Measurements from ENCODE around the gene PDZRN4. TPM values are rescaled to one million over a fixed set of nuclear protein-coding genes. Genes with fewer than 3 reads are reported as not detected.

The PDZRN4 gene
- total and polyA plus RNA-seq, 2 experiments from 2014 or later, result 0.90 TPM; not detected in 1

DNA sequence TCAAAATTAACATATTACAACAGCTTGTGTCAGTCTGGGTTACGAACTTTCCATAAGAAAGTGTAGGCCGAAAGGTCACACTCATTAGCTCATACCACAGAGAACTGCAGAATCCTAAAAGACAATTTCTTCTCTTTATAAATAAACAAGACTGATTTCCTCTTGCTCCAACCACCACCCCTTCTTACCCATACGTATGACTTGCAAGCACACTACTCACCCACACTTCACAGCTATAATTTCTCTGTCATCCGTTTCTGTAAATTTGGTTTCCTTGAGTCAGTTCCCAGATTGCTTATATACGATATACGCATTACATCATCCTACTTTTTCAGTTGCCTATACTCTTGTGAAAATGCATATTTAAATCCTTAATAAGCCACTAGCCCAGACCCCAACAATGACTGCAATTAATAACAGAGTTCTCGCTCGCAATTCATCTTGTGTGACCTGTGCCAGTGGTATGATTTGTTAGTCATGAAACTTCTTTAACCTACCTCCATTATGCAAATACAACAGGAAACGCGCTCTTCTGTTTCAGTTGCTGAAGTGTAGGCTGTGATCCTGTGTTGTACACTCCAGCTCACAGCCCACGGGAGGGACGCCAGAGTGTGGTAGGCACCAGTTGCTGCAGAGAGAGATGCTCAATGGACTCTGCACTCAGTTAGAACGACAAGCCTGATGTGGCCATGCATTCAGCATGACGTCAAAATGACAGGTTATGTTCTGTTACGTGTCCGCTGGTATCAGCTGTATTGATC lies 417.6 kb downstream of the PDZRN4 start (continued):
- TF ChIP-seq, protein P1, sequence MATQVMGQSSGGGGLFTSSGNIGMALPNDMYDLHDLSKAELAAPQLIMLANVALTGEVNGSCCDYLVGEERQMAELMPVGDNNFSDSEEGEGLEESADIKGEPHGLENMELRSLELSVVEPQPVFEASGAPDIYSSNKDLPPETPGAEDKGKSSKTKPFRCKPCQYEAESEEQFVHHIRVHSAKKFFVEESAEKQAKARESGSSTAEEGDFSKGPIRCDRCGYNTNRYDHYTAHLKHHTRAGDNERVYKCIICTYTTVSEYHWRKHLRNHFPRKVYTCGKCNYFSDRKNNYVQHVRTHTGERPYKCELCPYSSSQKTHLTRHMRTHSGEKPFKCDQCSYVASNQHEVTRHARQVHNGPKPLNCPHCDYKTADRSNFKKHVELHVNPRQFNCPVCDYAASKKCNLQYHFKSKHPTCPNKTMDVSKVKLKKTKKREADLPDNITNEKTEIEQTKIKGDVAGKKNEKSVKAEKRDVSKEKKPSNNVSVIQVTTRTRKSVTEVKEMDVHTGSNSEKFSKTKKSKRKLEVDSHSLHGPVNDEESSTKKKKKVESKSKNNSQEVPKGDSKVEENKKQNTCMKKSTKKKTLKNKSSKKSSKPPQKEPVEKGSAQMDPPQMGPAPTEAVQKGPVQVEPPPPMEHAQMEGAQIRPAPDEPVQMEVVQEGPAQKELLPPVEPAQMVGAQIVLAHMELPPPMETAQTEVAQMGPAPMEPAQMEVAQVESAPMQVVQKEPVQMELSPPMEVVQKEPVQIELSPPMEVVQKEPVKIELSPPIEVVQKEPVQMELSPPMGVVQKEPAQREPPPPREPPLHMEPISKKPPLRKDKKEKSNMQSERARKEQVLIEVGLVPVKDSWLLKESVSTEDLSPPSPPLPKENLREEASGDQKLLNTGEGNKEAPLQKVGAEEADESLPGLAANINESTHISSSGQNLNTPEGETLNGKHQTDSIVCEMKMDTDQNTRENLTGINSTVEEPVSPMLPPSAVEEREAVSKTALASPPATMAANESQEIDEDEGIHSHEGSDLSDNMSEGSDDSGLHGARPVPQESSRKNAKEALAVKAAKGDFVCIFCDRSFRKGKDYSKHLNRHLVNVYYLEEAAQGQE (IDR thresholded peaks at IDR 0.05; ENCODE audit: unreplicated experiment), result no peak

DNA sequence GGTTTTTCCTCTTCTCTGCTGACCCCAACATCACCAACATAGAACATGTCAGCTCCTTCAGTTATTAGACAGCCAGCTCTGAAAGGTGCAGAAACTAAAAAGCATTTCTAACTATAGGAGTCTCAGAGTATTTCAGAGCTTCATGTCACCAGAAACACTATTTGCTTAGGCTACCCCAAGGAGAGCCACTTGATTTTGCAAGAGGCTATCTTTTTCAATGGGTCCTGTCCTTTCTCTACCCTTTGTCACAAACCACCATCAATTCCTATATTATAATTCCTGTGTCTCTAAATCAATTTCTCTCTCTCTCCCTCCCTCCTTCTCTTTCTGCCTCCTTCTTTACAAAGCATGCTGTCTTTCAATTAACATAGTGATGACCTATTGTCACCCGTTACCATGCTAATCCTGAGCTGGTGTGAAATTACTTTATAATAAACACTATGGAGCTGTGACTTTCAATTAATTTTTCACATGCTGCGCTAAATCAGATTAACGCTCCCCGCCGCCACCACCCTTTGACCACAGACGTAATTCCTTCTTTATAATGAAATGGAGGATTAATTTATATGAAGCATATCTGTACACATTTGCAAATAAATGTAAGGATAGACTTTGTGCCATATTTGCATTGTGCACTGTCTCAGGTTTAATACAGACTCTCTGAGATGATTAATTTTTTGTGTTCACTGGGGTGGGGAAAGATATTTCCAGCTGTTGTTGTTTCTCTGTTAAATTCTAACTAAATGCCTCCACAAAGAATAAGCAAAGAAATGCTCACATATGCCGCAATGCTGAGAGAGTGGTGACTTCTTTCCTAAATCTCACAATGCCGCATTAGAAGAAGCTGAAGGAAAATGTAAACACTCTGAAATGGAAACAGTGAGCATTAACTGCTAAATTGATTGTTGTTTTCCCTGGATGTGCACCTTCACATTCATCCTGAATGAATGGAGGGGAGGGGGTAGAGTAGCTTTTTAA lies 418.6 kb downstream of the PDZRN4 start:
- Histone ChIP-seq H3K27ac (ENCODE audit: low read depth) (no peak overlapping the region), H3K4me3 (no peak overlapping the region), H3F3A (replicated peaks; ENCODE audit: low read depth) (no peaks in the 10 kb centered on the region), H3K79me2 (replicated peaks; ENCODE audit: insufficient read depth) (no peaks in the 10 kb centered on the region), H3K4me2 (peak overlapping the region; percentile 36; the same call in 1 of the 2 replicates), H3K36me3 (ENCODE audit: insufficient read depth) (no peaks in the 10 kb centered on the region), H3K4me1 (ENCODE audit: insufficient read depth) (peaks cover 33% of the 10 kb centered on the region), H2AFZ (no peak overlapping the region), H4K20me1 (replicated peaks; ENCODE audit: insufficient read depth) (no peaks in the 10 kb centered on the region), H3K27me3 (ENCODE audit: insufficient read depth) (no peaks in the 10 kb centered on the region), H3K9me2 (ENCODE audit: insufficient read depth) (no peaks in the 10 kb centered on the region)
- ATAC-seq (no peak), DNase-seq (ENCODE audit: low spot score) (no peak)
- no peak overlapping the region for H3K27ac Mint-ChIP-seq
- H3K4me3 Mint-ChIP-seq, result no peak overlapping the region
- peaks cover 11% of the 10 kb centered on the region for H3K36me3 Mint-ChIP-seq (ENCODE audit: low read depth)
- TF ChIP-seq, protein P2, sequence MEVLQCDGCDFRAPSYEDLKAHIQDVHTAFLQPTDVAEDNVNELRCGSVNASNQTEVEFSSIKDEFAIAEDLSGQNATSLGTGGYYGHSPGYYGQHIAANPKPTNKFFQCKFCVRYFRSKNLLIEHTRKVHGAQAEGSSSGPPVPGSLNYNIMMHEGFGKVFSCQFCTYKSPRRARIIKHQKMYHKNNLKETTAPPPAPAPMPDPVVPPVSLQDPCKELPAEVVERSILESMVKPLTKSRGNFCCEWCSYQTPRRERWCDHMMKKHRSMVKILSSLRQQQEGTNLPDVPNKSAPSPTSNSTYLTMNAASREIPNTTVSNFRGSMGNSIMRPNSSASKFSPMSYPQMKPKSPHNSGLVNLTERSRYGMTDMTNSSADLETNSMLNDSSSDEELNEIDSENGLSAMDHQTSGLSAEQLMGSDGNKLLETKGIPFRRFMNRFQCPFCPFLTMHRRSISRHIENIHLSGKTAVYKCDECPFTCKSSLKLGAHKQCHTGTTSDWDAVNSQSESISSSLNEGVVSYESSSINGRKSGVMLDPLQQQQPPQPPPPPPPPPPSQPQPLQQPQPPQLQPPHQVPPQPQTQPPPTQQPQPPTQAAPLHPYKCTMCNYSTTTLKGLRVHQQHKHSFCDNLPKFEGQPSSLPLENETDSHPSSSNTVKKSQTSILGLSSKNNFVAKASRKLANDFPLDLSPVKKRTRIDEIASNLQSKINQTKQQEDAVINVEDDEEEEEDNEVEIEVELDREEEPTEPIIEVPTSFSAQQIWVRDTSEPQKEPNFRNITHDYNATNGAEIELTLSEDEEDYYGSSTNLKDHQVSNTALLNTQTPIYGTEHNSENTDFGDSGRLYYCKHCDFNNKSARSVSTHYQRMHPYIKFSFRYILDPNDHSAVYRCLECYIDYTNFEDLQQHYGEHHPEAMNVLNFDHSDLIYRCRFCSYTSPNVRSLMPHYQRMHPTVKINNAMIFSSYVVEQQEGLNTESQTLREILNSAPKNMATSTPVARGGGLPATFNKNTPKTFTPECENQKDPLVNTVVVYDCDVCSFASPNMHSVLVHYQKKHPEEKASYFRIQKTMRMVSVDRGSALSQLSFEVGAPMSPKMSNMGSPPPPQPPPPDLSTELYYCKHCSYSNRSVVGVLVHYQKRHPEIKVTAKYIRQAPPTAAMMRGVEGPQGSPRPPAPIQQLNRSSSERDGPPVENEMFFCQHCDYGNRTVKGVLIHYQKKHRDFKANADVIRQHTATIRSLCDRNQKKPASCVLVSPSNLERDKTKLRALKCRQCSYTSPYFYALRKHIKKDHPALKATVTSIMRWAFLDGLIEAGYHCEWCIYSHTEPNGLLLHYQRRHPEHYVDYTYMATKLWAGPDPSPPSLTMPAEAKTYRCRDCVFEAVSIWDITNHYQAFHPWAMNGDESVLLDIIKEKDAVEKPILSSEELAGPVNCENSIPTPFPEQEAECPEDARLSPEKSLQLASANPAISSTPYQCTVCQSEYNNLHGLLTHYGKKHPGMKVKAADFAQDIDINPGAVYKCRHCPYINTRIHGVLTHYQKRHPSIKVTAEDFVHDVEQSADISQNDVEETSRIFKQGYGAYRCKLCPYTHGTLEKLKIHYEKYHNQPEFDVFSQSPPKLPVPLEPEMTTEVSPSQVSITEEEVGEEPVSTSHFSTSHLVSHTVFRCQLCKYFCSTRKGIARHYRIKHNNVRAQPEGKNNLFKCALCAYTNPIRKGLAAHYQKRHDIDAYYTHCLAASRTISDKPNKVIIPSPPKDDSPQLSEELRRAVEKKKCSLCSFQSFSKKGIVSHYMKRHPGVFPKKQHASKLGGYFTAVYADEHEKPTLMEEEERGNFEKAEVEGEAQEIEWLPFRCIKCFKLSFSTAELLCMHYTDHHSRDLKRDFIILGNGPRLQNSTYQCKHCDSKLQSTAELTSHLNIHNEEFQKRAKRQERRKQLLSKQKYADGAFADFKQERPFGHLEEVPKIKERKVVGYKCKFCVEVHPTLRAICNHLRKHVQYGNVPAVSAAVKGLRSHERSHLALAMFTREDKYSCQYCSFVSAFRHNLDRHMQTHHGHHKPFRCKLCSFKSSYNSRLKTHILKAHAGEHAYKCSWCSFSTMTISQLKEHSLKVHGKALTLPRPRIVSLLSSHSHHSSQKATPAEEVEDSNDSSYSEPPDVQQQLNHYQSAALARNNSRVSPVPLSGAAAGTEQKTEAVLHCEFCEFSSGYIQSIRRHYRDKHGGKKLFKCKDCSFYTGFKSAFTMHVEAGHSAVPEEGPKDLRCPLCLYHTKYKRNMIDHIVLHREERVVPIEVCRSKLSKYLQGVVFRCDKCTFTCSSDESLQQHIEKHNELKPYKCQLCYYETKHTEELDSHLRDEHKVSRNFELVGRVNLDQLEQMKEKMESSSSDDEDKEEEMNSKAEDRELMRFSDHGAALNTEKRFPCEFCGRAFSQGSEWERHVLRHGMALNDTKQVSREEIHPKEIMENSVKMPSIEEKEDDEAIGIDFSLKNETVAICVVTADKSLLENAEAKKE (CRISPR knock-in tag; IDR thresholded peaks at IDR 0.05), result no peak
- no peak for TF ChIP-seq JUNB (IDR thresholded peaks at IDR 0.05; ENCODE audit: unreplicated experiment)
- peaks cover 6% of the 10 kb centered on the region; the same call in 2 of the 3 replicates for H3K4me1 Mint-ChIP-seq
- H3K9me3 Mint-ChIP-seq, result peaks cover 13% of the 10 kb centered on the region; the same call in 2 of the 3 replicates
- no peaks in the 10 kb centered on the region for H3K27me3 Mint-ChIP-seq (ENCODE audit: insufficient read depth, low read depth, poor library complexity)
